Brain microvascular endothelial cell (primary cell): ENCODE results near the gene C11orf98.
"Not testable (repeated sequence)": the region's sequence is repeated elsewhere in the genome, so short reads cannot be mapped to it uniquely, and the experiment has no call there.

Source experiments
- DNase-seq: peaks from one replicate; pipeline ENCODE4 v3.0.0-alpha.2; 2020
- H3K27ac ChIP-seq: fragments of 250-450 bp; sonication (Bioruptor Pico); 2 replicates; pipeline ENCODE4 v1.5.1; 2020; ENCODE audit warnings: mild to moderate bottlenecking, moderate library complexity
- H3K27me3 ChIP-seq: fragments of 250-450 bp; sonication (Bioruptor Pico); replicated peaks from 2 replicates; pipeline ENCODE4 v1.5.1; 2020; ENCODE audit warnings: mild to moderate bottlenecking
- H3K36me3 ChIP-seq: fragments of 250-450 bp; sonication (Bioruptor Pico); replicated peaks from 2 replicates; pipeline ENCODE4 v1.5.1; 2020; ENCODE audit warnings: mild to moderate bottlenecking
- H3K4me3 ChIP-seq: 2 replicates; pipeline ENCODE4 v1.5.1; 2011; ENCODE audit warnings: low read depth, mild to moderate bottlenecking, control low read depth, low read length, moderate library complexity
- CTCF ChIP-seq: IDR thresholded peaks from 2 replicates; pipeline ENCODE4 v1.5.1; 2011; ENCODE audit warnings: low read depth, mild to moderate bottlenecking, moderate library complexity, low read length, control low read depth, inconsistent platforms; ENCODE audit errors: missing control alignments
- in situ Hi-C: cut with HindIII; loops from 2 replicates; pipeline ENCODE4 v1.10.0; 2017; ENCODE audit warnings: low sequenced_read_pairs, low pct_ligation_motif_present

Gene C11orf98

GRCh38 chr11:62678770-62679696 lies 14.0 kb upstream of the C11orf98 start, which contains the start of gene UBXN1:
Gene UBXN1 (minus strand): TSS chr11:62679073. CDS start chr11:62678923, 150 bp downstream.
- peak within 1 kb of the TSS; percentile 95 for H3K4me3 ChIP-seq
- H3K27ac ChIP-seq: peak within 1 kb of the TSS; percentile 71
- peak; percentile 87 for DNase-seq
- peaks cover 12% of the 10 kb centered on the region for H3K36me3 ChIP-seq
- in situ Hi-C loops: no loop called here
- H3K27me3 ChIP-seq: no peaks in the 10 kb centered on the region
- TF ChIP-seq CTCF: no peak

- H3K4me3 ChIP-seq: peak overlapping the region; percentile 95
- TF ChIP-seq CTCF: no peak
- in situ Hi-C loops: no loop called here
Measured at GRCh38 chr11:62678433-62678769, 13.4 kb upstream of the C11orf98 start.

GRCh38 chr11:62677714-62678113 lies 12.7 kb upstream of the C11orf98 start:
- Histone ChIP-seq H3K4me3 (peak overlapping the region; percentile 95), H3K27ac (no peak overlapping the region), H3K27me3 (no peaks in the 10 kb centered on the region), H3K36me3 (peaks cover 12% of the 10 kb centered on the region)
- TF ChIP-seq CTCF: no peak
- DNase-seq: no peak
- in situ Hi-C loops: no loop called here

More at GRCh38 chr11:62678433-62678769, 13.4 kb upstream of the C11orf98 start:
- Histone ChIP-seq H3K27me3 (no peaks in the 10 kb centered on the region), H3K36me3 (peaks cover 12% of the 10 kb centered on the region), H3K27ac (peak overlapping the region; percentile 71)
- no peak for DNase-seq

- no peak for DNase-seq
- no peak overlapping the region for H3K4me3 ChIP-seq
- no peak overlapping the region for H3K27ac ChIP-seq
- H3K27me3 ChIP-seq: no peaks in the 10 kb centered on the region
- H3K36me3 ChIP-seq: peaks cover 12% of the 10 kb centered on the region
- in situ Hi-C loops: no loop called here
- TF ChIP-seq CTCF: no peak
Measured at GRCh38 chr11:62677156-62677555, 12.1 kb upstream of the C11orf98 start.

GRCh38 chr11:62676698-62677097 lies 11.7 kb upstream of the C11orf98 start:
- Histone ChIP-seq H3K27ac (no peak overlapping the region), H3K27me3 (no peaks in the 10 kb centered on the region), H3K4me3 (no peak overlapping the region), H3K36me3 (peaks cover 12% of the 10 kb centered on the region)
- DNase-seq: no peak
- no peak for TF ChIP-seq CTCF
- in situ Hi-C loops: no loop called here

- H3K27me3 ChIP-seq, H3K4me3 ChIP-seq, in situ Hi-C loops, DNase-seq, H3K27ac ChIP-seq: not testable (repeated sequence)
- H3K36me3 ChIP-seq: peaks cover 12% of the 10 kb centered on the region
Measured at GRCh38 chr11:62675415-62675814, 10.4 kb upstream of the C11orf98 start.
